CD4-positive, alpha-beta T cell treated with Interleukin-6 for 4 hours (primary cell): Measurements from ENCODE around the gene AHRR.
A peak's percentile ranks its signal among the peaks of the same experiment; 100 is the strongest.
"Not testable (repeated sequence)": the region's sequence is repeated elsewhere in the genome, so short reads cannot be mapped to it uniquely, and the experiment has no call there.

ENCODE experiments used
- DNase-seq: peaks from one replicate; pipeline ENCODE4 v3.0.0-alpha.2; 2020; ENCODE audit warnings: mixed read lengths

The AHRR gene

DNA sequence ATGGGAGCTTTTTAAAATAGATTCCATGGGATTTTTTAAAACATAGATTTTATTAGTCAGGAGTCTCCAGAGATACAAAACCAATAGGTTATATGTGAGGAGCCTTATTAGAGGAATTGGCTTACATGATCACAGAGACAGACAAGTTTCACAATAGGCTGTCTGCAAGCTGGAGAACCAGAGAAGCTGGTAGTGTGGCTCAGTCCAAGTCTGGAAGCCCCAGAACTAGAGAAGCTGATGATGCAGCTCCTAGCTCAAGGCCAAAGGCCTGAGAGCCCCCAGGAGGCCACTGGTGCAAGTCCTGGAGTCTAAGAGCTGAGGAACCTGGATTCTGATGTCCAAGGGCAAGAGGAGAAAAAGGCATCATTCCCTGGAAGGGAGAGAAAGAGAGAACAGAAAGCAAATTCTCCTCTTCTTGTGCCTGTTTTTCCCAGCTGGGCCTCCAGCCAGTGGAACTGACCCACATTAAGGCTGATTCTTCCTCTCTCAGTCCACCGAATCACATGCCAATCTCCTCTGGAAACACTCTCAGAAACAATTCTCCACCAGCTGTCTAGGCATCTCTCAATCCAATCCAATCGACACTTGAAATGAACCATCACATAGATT, 59.3 kb downstream of the AHRR start:
- DNase-seq = no peak

DNA sequence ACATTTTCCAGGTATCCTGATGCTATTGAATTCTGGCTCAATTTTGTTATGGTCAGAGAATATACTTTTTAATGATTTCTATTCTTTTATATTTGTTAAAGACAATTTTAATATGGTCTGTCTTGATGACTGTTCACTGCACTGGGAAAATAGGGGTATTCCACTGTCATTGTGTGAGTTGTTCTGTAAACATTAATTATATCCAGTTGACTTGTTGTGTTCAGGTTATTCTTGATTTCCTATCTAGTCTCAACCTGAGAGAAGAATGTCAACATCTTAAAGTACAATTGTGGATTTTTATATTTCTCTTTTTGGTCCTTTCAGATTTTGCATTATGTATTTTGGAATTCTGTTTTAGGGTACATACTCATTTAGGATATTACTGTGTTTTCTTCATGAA, 61.6 kb downstream of the AHRR start:
- DNase-seq = no peak

DNA sequence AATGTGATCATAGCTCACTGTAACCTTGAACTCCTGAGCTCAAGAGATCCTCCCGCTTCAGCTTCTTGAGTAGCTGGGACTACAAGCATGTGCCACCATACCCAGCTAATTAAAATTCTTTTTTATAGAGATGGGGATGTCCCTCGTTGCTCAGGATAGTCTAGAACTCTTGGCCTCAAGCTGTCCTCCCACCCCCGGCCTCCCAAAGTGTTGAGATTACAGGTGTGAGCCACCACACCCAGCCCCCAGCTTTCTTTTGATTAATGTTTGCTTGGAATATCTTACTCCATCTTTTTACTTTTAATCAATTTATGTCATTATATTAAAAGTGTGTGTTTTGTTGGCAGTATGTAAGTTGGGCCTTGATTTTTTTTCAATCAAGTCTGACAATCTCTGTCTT, 62.1 kb downstream of the AHRR start:
- no peak for DNase-seq

DNA sequence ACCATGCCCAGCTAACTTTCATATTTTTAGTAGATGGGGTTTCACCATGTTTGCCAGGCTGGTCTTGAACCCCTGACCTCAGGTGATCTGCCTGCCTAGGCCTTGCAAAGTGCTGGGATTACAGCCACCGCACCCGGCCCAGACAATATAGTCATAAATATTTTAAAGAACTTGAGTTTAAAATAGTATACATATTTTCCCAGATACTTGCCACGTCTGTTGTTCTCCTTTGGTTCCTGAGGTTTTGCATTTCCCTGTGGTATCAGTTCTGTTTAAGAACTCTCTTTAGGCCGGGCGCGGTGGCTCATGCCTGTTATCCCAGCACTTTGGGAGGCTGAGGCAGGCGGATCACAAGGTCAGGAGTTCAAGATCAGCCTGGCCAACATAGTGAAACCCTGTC, 63.1 kb downstream of the AHRR start:
- DNase-seq = not testable (repeated sequence)

DNA sequence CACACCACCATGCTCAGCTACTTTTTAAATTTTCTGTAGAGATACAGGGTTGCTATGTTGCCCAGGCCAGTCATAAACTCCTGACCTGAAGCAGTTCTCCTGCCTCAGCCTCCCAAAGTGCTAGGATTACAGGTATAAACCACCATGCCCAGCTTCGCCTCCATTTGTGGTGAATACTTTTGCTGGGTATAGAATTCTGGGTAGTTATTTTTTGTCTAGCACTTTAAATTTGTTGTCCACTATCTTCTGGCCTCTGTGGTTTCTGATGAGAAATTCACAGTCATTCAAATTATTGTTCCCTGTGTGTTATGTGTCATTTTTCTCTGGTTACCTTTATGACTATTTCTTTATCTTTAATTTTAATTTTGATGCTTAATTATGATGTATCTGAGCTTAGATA, 63.8 kb downstream of the AHRR start:
- DNase-seq = no peak

DNA sequence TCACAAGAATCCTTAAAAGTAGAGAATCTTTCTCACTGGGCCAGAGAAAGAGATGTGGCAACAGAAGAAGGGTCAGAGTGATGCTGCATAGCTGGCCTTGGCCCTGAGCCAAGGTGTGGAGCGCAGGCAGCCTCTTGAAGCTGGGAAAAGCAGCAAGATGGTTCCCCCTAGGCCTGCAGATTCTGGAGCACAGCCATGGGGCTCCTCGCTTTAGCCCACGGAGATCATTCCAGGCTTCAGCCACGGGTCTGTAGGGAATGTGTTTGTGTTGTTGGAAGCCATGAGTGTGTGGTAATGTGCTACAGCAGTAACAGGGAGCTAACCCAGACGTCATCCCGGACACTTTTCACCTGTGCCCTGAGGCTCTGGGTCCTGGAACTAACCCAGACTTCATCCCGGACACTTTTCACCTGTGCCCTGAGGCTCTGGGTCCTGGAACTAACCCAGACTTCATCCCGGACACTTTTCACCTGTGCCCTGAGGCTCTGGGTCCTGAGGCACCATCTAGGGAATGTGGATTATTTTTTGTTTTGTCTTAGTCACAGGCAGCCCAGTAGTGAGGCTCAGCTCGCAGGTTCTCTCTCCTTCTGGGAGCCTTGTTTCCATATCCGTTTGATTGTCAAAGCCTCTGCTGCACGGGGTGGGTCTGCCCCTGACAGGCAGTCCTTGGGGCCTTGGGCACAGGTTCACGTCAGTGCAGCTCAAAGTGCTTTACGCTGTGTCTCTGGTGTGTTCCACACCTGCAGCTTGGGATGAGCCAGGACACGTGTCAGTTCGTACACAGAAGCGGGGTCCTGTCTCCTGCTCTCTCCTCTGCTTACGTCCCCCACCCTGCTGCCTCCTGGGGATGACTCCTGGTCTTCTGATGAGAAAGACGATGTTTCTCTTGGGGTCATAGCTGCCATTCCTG, 65.2 kb downstream of the AHRR start:
- no peak for DNase-seq

DNA sequence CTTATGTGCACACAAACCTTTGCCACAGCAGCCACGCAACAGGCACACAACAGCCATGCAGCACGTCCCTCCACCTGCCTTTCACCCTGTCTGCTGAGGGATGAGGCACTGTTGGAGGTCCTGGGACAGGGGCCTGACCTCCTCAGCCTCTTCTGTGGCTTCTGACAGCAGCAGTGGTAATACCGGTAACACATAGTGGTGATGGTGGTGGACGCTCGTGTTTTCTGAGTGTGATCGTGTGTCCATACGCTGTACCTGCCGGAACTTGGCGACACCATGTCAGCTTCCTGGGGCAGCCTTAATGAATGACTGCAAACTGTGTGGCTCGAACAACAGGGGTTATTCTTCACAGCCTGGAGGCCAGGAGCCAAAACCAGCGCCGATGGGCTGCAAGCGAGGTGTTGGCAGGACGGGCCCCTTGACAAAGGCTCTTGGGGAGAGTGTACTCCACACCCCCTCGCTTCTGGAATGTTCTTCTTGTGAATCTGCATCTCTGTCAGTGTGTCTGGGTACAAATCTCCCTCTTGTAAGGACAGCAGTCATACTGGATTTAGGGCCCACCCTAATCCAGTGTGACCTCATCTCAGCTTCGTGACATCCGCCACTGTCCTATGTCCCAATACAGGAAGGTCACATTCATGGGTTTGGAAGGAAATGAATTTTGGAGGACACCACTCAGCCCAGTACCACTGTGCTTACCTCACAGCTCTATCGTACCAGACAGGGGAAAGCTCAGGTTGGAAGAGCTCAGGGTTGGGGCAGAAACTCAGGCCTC, 66.2 kb downstream of the AHRR start:
- DNase-seq = no peak

DNA sequence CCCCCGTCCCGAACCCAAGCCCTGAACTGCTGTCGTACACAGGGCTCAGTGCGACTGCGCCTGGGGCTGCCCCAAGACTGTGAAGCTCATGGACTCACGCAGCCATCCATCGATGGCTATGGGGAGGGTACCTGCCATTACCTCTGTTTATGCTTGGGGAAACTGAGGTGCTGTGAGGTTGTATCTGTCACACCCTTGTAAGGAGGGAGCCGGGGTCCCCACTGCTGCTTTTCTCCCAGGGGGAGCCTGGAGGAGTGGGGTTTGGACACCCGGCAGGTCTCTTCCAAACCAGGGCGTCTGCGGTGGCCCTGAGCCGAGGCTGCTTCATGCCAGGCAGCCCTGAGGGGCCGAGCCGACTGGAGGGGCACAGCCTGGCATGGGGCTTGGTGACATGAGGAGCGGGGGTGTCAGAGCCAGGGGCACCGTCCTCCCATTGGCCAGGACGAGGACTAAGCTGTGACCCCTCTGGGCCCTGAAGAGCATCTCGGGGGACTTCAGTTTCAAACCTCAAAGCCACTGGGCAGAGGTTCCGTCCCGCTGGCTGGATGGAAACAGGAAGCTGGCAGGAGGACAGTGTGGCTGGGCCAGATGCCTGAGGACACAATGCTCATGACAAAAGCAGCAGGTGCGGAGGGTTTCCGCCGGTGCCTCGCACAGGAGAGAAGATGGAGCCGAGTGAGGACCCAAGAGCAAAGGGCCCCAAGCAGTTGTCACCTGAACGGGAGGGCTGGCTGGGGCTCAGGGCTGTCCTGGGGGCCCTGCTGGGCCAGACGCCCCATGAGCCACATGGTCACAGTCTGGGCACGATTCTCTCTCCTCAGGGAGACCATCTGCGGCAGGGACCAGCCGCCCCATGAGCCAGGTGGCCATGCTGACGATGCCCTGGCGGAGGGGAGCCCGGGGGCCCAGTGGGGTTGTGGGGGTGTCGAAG, 67.0 kb downstream of the AHRR start:
- no peak for DNase-seq

DNA sequence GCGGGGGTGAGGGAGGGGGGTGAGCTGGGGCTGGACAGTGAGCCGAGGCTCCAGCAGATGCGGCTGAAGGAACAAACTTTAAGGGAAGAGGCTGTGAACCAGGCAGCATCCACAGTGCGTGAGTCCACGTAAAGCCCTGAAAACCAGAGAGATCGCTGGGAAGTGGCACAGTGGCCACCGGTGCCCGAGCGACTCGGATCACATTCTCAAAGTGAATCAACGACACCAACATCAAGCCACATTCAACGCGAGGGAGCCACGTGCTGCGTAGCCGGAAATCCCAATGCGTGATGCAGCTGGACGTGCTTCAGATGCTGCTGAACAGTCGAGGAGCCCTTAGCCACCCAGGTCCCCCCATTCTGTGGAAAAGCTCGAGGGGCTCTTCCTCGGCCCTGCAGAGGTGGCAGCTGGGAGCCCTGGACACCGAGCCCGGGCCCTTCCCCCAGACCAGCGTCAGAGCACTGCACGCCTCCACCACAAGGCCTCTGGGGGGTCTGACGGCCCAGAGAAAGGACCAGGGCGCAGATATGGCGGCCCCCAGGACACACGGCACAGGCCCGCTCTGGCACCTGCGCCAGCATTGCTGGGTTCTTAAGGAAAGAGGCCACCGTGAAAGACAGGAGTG, 67.8 kb downstream of the AHRR start:
- DNase-seq = no peak

DNA sequence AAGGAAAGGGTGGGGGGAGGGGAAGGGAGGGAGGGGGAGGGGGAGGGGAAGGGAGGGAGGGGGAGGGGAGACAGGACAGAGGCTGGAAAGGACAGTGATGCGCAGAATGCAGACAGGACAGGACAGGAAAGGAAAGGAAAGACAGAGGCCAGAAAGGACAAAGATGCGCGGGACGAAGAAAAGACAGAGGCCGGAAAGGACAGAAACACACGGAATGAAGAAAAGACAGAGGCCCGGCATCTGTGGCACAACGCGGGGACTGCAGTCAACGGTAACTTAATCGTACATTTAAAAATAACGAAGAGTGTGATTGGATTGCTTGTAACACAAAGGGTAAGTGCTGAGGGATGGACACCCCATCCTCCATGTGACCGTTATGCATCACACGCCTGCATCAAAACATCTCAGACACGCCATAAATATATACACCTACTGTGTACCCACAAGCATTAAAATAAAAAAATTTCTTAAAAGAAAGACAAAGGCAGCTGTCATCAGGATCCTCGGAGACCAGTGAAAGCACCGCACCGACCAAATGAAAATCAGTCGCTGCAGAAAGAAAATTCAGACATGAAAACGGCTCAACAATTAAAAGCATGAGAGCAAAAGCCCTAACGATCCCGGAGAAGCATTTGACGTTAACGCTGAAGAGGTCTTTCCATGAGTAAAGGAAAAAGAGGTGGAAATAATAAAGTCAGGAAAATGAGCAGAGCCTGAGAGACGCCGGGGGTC, 68.5 kb downstream of the AHRR start:
- DNase-seq = no peak

DNA sequence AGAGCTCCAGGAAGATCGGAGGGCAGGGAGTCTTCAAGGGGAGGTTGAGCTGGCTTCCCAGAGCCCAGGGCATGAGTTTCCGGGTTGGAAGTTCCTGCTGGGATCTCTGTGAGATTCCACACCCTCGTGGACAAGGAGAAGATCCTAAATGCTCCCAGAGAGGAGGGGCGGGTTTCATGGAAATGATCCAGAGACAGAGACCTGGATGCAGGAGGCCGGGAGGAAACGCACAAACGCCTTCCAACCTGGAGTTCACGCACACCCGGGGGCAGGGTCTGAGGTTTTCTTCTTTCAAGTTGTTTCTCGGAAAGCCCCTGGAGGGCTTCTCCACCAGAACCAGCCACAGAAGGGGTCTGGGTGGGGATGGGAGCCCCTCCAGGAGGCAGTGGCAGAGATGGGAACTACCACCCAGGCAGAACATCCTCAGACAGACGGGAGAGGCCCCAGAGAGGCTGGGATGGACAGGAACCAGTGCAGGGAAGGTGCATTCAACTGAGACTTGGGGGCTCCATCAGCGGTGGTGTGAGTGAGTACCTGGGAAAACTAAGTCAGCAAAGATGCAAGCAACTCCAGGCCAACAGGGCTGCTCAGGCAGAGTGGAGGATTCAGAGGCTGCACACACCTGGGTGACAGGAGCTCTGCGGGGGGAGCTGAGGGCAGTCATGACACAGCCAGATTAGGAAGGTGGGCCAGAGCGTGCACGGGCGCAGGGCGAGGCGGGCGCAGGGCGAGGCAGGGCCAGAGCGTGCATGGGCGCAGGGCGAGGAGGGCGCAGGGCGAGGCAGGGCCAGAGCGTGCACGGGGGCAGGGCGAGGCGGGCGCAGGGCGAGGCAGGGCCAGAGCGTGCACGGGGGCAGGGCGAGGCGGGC, 69.3 kb downstream of the AHRR start:
- no peak for DNase-seq

DNA sequence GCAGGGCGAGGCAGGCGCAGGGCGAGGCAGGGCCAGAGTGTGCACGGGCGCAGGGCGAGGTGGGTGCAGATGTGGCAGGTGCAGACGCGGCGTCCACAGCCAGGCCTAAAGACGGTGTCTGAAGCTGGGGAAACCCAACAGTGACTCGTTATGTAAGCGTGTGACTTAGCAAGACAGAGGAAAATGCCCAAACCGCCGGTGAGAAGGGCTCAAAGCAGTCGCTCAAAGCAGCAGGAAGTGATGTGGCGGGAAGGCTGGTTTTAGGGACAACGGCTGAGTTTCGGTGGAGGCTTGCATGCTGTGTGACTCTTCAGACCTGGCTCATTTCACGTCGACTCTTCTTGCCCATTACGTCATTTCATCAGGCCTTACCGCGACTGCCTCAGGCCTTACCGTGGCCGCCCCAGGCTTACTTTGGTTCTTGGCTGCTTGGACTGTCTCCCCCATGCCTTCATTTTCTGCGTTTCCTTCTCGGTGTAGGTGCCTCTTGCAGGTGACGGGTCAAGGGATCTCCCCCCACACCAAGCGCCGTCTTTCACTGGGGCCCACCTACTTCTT, 71.0 kb downstream of the AHRR start:
- peak; percentile 80 for DNase-seq

DNA sequence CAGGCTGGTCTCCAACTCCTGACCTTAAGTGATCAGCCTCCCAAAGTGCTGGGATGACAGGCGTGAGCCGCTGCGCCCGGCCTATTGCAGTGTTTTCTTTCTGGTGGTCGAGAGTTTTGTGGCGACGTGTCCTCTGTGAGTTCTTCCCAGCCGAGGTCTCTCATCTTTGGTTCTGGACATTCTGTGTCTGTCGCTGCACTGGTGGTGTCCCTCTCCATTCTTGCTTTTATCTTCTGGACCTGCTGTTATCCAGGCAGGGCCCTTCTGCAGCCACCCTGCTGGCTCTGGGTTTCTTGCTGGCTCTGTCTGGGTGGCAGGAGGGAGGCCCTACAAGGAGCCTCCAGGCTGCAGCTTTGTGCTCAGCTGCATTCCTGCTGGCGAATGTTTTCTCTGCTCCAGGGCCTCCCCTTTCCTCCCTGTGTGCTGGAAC, 72.3 kb downstream of the AHRR start:
- no peak for DNase-seq

DNA sequence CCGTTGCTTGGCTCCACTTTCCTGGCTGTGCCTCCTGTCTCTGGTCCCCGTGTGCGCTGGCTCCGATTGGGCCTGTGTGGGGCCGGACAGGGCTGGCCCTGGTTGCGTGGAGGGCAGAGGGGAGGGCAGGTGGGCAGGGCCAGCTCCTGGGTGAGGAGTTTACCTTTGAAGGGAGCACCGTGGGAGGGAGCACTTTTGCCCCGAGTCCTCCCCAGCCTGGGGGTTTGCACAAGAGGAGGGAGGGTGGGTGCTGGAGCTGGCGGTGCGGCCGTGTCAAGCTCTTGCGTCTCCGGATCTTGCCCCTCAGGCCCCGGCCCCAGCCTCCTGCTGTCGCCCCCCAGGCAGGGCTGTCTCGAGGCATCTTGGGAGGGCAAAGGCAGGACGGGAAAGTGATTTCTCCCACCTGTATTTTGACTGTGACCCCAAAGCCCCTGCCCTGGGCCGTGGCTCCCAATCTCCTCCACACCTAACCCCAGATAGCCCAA, 73.2 kb downstream of the AHRR start:
- no peak for DNase-seq

DNA sequence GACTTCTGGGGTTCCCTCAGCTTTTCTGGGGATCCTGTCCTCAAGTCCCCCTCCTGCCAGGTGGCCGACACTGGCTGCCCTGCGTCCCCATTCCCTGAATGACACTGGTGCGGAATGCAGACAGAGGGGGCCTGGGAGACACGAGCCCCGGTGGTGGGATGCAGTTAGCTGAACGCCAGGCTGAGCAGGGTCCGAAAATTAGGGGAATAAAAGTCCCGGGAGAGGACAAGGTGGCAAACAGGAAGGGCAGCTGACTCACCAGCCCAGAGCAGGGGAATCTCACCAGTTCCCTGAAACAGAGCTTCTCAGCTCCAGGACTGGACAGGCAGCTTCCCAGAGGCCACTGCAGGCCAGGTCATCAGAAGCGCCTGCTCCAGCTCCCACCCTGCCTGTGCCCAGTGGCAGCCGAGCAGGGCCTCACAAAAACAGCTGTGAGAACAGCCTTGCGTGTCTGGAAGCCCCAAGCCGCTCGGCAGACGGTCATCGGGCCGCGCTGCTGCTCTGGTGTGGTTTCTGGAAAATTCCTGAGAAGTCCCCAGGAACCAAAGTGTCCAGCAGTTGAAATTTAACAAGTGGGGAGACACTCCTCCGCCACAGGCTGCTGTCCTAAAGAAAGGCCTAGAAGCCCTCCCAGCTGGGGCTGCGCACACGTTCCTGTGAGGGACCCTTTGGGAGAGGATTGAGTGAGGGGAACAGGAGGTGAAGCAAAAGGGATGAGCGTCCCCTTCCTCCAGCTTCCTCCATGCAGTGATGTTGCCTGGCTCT, 73.8 kb downstream of the AHRR start:
- DNase-seq = no peak

DNA sequence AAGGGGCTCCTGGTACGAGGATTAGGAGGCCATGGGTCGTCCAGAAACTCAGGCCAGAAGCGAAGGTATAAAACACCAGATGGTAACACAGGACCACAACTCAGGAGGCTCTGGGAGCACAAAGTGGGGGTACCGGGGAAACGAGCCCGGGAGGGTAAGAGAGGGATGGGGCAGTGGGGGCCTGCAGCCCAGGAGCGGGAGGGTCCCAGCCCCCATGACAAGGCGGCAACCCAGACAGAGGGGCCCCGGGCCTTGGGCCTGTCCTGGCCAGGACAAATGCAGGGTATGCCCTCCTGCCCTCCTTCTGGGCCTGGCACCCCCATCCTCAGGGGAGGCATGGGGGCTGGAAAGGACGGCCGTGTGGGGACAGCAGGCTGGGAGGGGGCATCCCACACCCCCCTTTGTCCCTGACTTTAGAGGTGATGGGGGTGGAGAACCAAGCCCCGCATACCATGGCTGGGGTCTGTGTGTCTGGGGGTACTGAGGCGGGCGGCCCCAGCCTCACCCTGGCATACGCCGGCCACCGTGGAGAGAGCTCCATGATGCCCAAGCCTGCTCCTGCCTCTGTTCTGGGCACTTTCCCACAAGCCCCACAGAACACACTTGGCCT, 74.5 kb downstream of the AHRR start:
- DNase-seq = no peak

DNA sequence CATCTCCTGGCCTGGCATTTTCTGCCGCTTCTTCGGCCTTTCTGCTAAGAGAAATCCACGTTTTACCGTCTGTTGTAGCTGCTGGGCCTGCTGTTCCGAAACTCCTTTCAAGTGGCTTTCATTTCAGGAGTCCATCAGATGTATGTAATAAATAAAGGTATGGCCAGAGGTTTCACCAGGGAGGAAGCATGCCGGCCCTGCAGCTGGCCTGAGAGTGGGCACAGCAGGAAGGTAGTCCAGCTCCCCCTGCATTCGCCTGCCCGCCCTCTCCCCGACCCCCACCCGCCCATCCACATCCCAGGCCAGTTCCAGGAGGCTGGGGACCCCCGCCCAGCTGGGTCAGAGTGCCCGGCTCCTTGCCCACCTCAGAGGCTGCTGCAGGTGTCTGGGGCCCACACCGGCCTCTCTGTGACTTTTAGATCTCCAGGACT, 75.0 kb downstream of the AHRR start:
- no peak for DNase-seq

DNA sequence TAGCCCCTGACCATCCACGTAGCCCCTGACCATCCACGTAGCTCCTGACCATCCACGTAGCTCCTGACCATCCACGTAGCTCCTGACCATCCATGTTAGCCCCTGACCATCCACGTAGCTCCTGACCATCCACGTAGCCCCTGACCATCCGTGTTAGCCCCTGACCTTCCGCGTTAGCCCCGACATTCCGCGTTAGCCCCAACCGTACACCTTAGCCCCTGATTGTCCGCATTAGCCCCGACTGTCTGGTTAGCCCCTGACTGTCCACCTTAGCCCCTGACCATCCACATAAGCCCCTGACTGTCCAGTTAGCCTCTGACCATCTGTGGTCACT, 76.6 kb downstream of the AHRR start:
- not testable (repeated sequence) for DNase-seq
